ENCODE measurements around the gene CDAN1.

Gene CDAN1

DNA sequence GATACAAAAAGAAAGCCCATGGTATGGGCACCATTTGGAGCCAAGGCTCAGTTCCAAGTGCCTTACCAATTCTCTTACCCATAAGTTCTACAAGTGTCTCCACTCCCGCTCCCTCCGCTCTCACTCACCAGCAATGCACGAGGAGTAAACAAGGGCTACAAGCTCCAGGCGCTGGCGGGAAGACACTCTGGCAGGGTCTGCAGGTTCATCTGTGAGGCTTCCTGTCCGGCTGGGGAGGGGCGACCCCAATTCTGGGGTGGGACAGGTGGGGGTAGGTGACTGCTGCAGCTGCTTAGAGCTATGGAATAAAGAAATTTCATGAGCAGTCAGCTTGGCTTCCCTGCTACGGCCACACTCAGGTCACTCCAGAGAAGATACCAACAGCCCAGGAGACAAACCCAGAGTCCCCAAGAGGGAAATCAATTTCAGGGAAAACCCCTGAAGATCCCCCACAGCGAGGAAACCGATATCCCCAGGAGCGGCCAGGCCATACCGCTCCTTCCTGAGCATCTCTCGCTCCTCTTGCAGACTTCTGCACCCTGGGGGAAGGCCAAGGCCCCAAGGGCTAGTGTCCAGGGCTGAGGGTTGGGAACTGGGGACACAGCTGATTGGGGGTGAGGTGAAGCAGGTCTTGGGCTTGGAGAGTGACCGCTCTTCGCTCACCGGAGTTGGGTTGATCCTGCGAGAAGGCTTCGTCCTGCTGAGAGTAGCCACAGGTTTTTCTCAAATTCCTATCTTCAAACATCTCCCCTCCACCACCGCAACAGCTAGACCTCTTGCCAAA lies 1.4 kb downstream of the CDAN1 start:
- no peak for DNase-seq (ENCODE audit: low spot score)

GRCh38 chr15:42734076-42734672 lies 2.8 kb downstream of the CDAN1 start:
- DNase-seq (ENCODE audit: low spot score) = no peak

GRCh38 chr15:42733027-42733426 lies 3.9 kb downstream of the CDAN1 start:
- DNase-seq (ENCODE audit: low spot score) = no peak

DNA sequence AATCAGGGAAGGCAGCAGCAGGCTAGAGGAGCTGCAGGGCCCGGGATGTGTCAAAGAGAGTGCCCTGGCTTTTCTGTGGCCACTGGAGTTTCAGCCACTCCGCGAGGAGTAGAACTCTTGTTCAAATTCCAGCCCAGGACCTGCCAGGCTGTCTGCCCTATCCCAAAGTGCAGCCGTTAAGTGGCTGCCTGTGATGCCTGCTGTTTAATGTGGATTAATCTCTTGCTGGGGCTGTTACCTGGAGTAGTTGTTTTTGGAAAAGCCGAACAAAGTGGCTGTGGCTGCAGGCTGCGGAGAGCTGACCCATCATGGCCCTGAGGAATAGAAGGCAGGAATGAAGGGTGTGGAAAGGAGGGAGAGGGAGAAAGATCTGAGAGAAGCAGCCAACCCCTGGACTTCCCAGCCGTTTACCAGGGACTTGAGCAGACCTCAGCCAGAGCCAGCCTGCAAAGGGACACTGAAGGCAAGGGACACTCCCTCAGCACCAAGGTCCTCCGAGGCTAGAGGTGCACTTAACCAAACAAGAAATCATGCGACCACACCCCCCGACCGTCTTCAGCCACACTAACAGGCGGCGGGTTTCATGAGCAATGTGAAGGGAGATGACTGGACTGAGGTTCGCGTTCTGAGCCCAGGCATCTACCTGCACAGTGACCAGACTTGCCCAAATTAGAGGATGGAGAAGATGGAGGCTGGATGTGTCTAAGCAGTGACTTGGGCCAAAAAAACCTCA lies 4.7 kb downstream of the CDAN1 start:
- DNase-seq (ENCODE audit: low spot score) = no peak

DNA sequence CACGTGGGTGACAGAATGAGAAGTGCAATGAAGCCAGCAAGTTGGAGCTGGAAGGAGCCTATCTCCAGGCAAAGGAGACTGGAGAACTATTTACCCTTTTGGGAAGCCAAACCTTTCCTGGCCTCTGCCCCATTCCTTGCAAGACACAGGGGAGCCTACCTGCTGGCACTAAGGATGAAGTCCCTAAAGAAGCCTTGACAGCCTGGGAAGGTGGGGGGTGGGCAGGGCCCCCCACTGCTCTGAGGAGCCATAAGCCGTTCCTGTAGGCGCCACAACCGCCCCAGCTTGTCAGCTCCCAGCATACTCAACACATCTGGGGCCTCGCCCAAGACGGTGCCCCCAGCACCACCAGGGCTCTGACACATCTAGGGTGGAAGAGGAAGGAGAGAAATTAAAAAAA lies 5.5 kb downstream of the CDAN1 start:
- DNase-seq (ENCODE audit: low spot score) = no peak

DNA sequence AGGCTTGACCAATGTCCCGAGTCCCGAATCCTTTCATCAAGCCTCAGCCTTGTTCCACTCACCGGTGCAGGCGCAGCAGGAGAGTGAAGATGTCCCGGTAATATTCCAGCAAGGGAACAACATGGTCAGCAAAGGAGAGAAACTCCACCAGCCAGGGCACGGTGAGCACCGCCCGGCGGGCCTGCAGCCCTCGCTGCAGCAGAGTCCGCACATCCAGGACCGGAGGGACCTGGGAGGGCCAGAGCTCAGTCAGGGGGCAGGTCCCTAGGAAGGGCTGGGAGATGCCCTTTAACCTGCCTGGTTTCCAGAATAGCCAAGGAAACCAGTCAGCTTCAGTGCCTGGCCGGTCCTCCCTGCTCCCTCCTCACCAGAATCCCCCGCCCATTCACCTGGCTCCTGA lies 6.4 kb downstream of the CDAN1 start:
- no peak for DNase-seq (ENCODE audit: low spot score)

GRCh38 chr15:42730135-42730534 lies 6.8 kb downstream of the CDAN1 start:
- no peak for DNase-seq (ENCODE audit: low spot score)

DNA sequence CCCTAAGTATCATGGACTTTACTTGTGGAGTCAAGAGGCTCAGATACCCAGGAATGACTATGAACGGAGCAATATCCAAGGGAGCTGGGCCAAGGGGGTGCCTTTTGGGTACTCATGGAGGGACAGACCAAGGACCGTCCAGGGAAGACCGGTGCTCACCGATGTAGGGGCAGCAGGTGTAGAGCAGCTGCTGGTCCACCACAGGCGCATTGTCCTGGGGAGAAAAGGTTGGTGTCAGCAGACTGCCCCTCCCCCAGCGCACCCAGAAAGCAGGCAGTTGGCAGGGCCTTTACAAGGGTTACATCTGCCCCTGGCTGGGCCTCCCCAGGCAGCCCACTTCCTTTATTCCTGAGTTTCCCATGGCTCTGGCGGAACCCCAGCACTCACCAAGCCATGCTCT lies 7.5 kb downstream of the CDAN1 start:
- DNase-seq (ENCODE audit: low spot score) = no peak

DNA sequence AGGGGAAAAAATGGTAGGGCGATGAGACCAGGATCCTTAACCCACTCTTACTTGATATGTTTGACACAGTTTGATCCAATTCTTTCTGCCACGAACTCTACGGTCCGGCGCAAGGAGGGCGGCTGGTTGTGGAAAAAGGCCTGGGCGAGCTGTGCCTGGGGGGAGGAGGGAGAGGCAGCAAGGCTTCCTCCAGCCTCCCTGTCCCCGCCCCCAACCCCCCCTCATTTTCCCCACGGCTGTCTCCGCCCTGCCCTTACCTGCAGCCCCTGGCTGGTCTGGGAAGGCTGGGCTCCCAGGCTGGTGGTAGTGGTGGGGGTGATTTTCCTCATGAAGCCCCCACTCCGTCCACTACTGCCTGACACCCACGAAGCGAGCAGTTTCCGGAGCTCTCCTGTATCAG lies 8.0 kb downstream of the CDAN1 start:
- DNase-seq (ENCODE audit: low spot score) = no peak

DNA sequence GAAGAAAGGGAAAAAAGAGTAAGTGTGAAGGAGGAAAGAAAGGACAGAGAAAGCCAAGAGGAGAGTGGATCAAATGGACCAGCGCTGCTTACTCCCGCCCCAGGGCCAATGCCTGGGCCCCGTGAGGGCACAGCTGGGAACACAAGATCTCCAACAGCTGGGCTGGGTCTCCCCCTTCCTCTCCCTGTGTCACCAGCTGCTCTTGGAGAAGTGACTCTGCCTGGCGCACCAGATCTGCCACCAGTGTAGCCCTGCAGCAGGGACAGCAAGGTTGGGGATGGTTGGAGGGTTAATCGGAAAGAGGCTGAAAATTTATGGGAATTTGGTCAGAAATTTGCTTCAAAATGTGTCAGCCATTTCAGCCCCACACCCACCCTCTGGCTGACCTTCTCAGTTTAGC lies 8.4 kb downstream of the CDAN1 start:
- no peak for DNase-seq (ENCODE audit: low spot score)

DNA sequence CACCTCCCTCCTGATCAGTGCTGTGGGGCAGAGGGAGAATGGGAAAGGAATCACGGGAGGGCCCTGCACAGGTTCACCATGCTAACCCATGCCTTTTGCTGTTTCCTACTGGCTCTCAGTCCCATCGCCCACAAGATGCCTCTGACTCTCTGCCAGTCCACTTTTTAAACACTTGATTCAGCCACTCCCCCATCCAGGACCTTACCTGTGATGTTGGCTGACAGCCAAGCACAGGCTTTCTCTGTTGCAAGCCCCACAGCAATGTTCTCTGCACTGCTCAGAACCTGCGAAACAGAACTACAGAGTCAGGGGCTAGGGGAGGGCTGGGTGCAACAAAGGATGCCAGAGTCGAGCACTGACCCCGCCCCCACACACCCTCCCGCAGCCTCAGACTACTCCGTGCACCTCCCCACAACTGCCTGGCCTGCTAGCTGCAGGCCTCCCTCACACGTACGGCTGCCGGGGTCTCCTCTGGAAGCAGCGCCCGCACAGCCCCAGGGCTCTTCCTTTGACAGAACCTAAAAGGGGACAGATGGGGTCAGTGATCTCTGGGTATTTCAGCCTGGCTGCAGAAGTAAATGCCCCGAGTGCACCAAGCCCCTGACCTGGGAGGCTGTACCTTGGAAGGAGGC lies 9.1 kb downstream of the CDAN1 start:
- no peak for DNase-seq (ENCODE audit: low spot score)

DNA sequence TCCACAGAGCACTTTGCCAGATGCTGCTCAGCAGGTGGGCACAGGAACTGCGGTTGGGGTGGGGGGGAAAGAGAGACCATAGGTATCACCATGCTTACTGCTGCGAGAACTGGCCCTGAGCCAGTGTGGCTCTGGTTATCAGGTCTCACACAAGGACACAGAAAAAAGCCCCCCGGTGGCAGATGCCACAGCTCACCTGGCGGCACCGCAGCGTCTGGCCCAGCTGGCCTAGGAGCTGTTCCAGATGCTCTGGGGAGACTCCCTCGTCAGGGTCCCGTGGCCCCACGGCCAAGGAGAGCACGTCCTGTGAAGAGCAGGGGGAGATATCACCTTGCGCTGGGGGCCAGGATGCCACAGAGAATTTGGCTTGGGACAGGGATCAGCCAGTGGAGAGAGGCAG lies 10.8 kb downstream of the CDAN1 start:
- DNase-seq (ENCODE audit: low spot score) = no peak

DNA sequence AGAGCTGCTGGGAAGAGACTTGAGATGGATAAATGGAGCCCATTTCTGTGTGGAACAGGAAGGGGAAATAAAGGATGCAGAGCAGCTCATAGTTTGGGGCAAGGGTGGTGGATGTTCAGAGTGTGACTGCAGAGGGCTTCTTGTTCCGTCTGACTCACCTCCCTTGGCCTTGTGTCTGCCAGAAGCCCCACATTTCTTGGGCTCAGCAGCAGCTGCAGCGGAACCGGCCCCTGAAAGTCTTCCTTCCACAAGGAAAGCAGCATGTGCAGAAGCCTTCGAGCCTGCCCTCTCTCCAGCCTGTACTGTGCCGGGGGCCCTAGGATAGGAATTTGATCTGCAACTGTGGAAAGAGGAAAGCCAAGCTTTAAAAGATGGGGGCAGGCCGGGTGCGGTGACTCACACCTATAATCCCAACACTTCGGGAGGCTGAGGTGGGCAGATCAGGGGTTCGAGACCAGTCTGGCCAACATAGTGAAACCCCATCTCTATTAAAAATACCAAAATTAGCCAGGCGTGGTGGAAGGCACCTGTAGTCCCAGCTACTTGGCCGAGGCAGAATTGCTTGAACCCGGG lies 11.5 kb downstream of the CDAN1 start:
- DNase-seq (ENCODE audit: low spot score) = no peak

- DNase-seq (ENCODE audit: low spot score) = no peak
Measured at GRCh38 chr15:42724276-42724675, 12.7 kb downstream of the CDAN1 start.

- DNase-seq (ENCODE audit: low spot score) = no peak
Measured at GRCh38 chr15:42723068-42723467, 13.9 kb downstream of the CDAN1 start.

DNA sequence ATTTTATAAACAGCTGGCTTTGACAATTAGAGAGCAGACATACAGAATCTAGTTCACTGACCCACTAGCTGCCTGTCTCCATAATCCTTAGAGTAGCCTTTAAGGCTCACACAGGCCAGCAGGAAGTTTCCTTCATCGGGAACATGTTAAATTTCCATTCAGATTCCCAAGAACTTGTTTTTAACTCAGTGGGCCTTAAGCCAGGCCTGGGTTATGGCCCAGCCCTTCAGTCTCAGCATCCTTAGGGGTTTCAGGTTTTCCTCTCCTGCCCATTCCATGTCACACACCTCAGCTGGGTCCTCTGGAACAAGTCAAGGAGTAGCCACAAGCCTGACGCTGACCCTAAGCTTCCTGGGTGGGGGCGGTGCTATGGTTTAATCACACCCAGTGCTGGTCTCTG lies 15.0 kb downstream of the CDAN1 start:
- no peak for DNase-seq (ENCODE audit: low spot score)

DNA sequence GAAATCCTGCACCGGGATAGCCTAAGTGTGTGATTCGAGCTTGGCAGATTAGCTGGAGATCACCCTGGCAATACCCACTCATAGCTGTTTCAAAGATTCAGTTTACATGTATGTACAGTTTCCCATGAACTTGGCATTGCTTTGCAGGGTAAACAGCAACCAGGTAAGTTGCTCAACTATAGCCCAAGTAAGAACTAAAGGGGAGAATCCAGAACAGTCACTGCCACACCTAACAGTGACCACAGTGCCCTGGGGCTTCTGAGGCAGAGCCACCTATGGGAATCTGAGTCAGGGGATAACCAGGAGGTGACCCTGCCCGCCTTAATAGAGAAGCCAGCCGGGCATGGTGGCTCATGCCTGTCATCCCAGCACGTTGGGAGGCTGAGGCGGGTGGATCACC lies 15.9 kb downstream of the CDAN1 start:
- DNase-seq (ENCODE audit: low spot score) = no peak

GRCh38 chr15:42720071-42720470 lies 16.9 kb downstream of the CDAN1 start:
- DNase-seq (ENCODE audit: low spot score) = no peak

DNA sequence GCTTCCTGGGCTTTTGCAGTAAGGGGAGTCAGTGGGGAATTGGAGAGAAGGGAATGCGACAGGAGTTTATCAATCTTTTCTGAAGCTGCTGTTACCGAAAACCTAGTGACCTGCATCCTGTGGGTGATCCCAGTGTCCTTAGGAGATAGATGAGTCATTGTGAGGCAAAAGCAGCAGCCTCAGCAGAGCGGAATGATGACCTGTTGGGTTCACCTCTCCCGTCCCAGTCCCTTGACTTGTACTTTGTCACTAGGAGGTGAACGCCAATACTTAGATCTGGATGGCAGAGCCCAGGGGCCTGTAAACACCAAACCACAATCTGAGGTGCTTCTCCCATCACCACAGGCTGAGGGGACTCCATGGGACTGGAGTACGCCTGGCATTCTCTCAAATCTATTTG lies 17.9 kb downstream of the CDAN1 start:
- DNase-seq (ENCODE audit: low spot score) = no peak

DNA sequence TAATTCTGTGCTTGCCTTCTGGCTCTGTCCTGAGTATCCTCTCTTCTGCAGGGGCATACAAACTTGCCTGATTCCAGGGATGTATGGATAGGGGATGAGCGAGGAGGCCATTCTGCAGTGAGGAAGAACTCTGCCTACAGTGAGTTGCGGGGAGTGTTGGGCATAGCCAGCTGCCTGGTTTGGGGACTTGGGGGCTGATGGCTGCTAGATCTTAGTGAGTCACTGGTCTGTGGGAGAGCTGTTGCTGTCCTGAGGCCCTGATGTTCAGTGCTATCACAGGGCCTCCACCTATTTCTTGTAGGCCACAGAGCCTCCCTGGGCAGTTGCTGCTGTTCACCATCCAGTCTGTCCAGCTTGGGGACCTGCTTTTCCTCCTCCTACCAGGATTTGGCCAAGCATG lies 20.3 kb downstream of the CDAN1 start:
- DNase-seq (ENCODE audit: low spot score) = no peak

DNA sequence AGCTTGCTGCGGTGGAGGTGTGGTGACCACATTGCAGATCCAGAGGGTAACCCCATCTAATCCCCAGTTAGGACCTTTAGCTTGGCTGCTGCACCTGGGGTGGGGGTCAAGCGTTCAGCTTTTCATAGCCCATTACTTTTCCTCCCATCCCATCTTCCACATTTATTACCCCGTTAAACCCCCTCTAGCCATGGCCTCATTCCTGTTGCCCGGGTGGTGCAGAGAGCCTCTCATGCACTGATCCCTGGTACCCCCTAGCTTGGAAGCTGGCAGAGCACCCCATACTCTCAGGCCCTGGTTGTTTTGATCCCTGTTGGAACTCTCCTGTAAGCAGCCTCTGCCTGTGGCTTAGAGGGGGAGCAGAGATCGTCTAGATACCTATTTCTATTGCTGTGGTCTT lies 20.8 kb downstream of the CDAN1 start:
- no peak for DNase-seq (ENCODE audit: low spot score)

- no peak for DNase-seq (ENCODE audit: low spot score)
Measured at GRCh38 chr15:42712584-42712983, 24.3 kb downstream of the CDAN1 start.

GRCh38 chr15:42711746-42712145 lies 25.2 kb downstream of the CDAN1 start:
- DNase-seq (ENCODE audit: low spot score) = no peak
